Chondrocyte (in vitro differentiated cells): Measurements from ENCODE around the gene C10orf90. TPM values are rescaled to one million over a fixed set of nuclear protein-coding genes. Genes with fewer than 3 reads are reported as not detected.

Experiments used
- DNase-seq: peaks from one replicate; pipeline ENCODE4 v3.0.0; 2021; ENCODE audit warnings: mixed read lengths, low spot score
- H3K27ac Mint-ChIP-seq: one replicate; pipeline ENCODE4 v1.8.0; 2021; ENCODE audit warnings: mild to moderate bottlenecking, moderate library complexity, mixed read lengths; ENCODE audit not compliant: unreplicated experiment
- H3K27me3 Mint-ChIP-seq: 2 replicates; pipeline ENCODE4 v1.8.0; 2021; ENCODE audit warnings: low read depth, mixed read lengths
- H3K36me3 Mint-ChIP-seq: 2 replicates; pipeline ENCODE4 v1.8.0; 2021; ENCODE audit warnings: low read depth, mixed read lengths
- H3K4me1 Mint-ChIP-seq: 2 replicates; pipeline ENCODE4 v1.8.0; 2021; ENCODE audit warnings: low read depth, mild to moderate bottlenecking, mixed read lengths
- H3K4me3 Mint-ChIP-seq: one replicate; pipeline ENCODE4 v1.8.0; 2021; ENCODE audit warnings: mild to moderate bottlenecking, moderate library complexity, mixed read lengths; ENCODE audit not compliant: unreplicated experiment
- H3K9me3 Mint-ChIP-seq: 2 replicates; pipeline ENCODE4 v1.8.0; 2021; ENCODE audit warnings: low read depth, mixed read lengths
- CTCF ChIP-seq: fragments of 200-600 bp; sonication (generic); IDR thresholded peaks from 2 replicates; pipeline ENCODE4 v1.5.0; 2021; ENCODE audit warnings: antibody characterized with exemption, mild to moderate bottlenecking, moderate library complexity
- total RNA-seq: library from RNA; stranded (reverse); gene quantifications from 3 replicates; pipeline ENCODE4 v1.2.1, GENCODE V29; 2021

C10orf90 gene
- total RNA-seq, 1 donor from 2014 or later: not detected

- H3K36me3 Mint-ChIP-seq: no peaks in the 10 kb centered on the region
- H3K27me3 Mint-ChIP-seq: peaks cover 23% of the 10 kb centered on the region
- H3K4me3 Mint-ChIP-seq: no peak overlapping the region
- H3K9me3 Mint-ChIP-seq: no peaks in the 10 kb centered on the region
- peaks cover 10% of the 10 kb centered on the region for H3K4me1 Mint-ChIP-seq
- H3K27ac Mint-ChIP-seq: no peak overlapping the region
- no peak for DNase-seq
- no peak for TF ChIP-seq CTCF
Measured at GRCh38 chr10:126585249-126586017, 85.1 kb downstream of the C10orf90 start.

- no peak for TF ChIP-seq CTCF
- H3K27me3 Mint-ChIP-seq: peaks cover 19% of the 10 kb centered on the region
- H3K4me3 Mint-ChIP-seq: no peak overlapping the region
- no peaks in the 10 kb centered on the region for H3K9me3 Mint-ChIP-seq
- no peak for DNase-seq
- peaks cover 10% of the 10 kb centered on the region for H3K4me1 Mint-ChIP-seq
- no peaks in the 10 kb centered on the region for H3K36me3 Mint-ChIP-seq
- H3K27ac Mint-ChIP-seq: no peak overlapping the region
Measured at GRCh38 chr10:126584836-126585235, 85.7 kb downstream of the C10orf90 start.

GRCh38 chr10:126583552-126584200 is 86.8 kb downstream of the C10orf90 start:
- Mint-ChIP-seq H3K36me3 (no peaks in the 10 kb centered on the region), H3K9me3 (no peaks in the 10 kb centered on the region), H3K27me3 (peaks cover 18% of the 10 kb centered on the region), H3K27ac (no peak overlapping the region), H3K4me1 (peaks cover 10% of the 10 kb centered on the region), H3K4me3 (no peak overlapping the region)
- no peak for DNase-seq
- TF ChIP-seq CTCF: no peak

- H3K27me3 Mint-ChIP-seq: peaks cover 18% of the 10 kb centered on the region
- H3K9me3 Mint-ChIP-seq: peaks cover 7% of the 10 kb centered on the region
- no peaks in the 10 kb centered on the region for H3K36me3 Mint-ChIP-seq
- peaks cover 10% of the 10 kb centered on the region for H3K4me1 Mint-ChIP-seq
- no peak for TF ChIP-seq CTCF
- no peak overlapping the region for H3K4me3 Mint-ChIP-seq
- DNase-seq: no peak
- no peak overlapping the region for H3K27ac Mint-ChIP-seq
Measured at GRCh38 chr10:126581648-126582046, 88.8 kb downstream of the C10orf90 start.

- no peak for DNase-seq
- peaks cover 7% of the 10 kb centered on the region for H3K9me3 Mint-ChIP-seq
- peaks cover 14% of the 10 kb centered on the region for H3K4me1 Mint-ChIP-seq
- H3K27me3 Mint-ChIP-seq: peaks cover 15% of the 10 kb centered on the region
- no peak overlapping the region for H3K27ac Mint-ChIP-seq
- H3K36me3 Mint-ChIP-seq: no peaks in the 10 kb centered on the region
- TF ChIP-seq CTCF: no peak
- H3K4me3 Mint-ChIP-seq: no peak overlapping the region
Measured at GRCh38 chr10:126580873-126581647, 89.4 kb downstream of the C10orf90 start.
